CMK (cell line): ENCODE data around the gene PDCD7.
A peak's percentile ranks its signal among the peaks of the same experiment; 100 is the strongest.
"Not testable (repeated sequence)": the region's sequence is repeated elsewhere in the genome, so short reads cannot be mapped to it uniquely, and the experiment has no call there.

Source experiments
- DNase-seq: peaks from one replicate; pipeline ENCODE4 v3.0.0-alpha.2; 2010; ENCODE audit warnings: low read depth

The PDCD7 gene, protein sequence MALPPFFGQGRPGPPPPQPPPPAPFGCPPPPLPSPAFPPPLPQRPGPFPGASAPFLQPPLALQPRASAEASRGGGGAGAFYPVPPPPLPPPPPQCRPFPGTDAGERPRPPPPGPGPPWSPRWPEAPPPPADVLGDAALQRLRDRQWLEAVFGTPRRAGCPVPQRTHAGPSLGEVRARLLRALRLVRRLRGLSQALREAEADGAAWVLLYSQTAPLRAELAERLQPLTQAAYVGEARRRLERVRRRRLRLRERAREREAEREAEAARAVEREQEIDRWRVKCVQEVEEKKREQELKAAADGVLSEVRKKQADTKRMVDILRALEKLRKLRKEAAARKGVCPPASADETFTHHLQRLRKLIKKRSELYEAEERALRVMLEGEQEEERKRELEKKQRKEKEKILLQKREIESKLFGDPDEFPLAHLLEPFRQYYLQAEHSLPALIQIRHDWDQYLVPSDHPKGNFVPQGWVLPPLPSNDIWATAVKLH

DNA sequence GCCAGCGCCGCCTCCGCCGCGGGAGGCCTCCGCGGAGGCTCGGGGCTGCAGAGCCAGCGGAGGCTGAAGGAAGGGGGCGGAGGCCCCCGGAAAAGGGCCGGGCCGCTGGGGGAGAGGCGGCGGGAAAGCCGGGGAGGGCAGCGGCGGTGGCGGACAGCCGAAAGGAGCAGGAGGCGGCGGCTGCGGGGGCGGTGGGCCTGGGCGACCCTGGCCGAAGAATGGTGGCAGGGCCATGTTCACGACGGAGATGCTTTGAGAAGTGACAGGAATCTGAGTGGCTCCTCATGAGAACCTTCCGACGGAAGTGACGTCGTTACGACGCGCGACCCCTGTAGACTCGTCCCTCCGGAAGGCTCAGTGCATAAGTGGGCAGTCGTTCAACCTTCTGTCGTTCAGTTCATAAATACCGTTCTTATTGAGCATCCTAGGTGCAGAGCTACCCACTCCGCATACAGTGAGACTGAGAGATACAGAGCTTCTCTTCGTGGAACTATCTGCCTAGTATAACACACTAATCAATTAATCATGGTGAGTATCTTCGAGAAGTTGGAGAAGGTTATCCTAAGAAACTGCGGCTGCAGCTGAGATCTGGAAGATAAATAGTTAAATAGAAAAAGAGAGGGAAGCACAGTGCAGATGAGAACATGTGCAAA, at the start of gene PDCD7:
TSS of gene PDCD7 (minus strand) at position 261 of the 653 bp plus-strand sequence. CDS start at position 234, 27 bp downstream.
- DNase-seq = peak; percentile 64

DNA sequence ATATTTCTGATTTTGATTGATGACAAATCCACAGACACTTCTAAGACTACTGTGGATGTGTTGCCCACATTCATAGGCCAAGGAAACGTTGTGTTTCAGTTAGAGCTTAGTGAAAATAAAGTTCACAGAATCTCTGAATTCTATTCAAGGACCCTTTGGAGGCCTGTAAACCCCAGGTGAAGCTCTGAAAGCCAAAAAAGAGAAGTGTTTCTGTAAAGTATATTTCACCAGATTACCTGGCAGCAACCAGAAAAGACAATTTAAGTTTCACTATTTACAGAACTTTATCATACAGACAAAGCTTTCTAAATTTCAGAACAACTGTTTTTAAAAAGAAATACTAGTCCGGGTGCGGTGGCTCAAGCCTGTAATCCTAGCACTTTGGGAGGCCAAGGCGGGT, 48.9 kb upstream of the PDCD7 start:
- DNase-seq = no peak

DNA sequence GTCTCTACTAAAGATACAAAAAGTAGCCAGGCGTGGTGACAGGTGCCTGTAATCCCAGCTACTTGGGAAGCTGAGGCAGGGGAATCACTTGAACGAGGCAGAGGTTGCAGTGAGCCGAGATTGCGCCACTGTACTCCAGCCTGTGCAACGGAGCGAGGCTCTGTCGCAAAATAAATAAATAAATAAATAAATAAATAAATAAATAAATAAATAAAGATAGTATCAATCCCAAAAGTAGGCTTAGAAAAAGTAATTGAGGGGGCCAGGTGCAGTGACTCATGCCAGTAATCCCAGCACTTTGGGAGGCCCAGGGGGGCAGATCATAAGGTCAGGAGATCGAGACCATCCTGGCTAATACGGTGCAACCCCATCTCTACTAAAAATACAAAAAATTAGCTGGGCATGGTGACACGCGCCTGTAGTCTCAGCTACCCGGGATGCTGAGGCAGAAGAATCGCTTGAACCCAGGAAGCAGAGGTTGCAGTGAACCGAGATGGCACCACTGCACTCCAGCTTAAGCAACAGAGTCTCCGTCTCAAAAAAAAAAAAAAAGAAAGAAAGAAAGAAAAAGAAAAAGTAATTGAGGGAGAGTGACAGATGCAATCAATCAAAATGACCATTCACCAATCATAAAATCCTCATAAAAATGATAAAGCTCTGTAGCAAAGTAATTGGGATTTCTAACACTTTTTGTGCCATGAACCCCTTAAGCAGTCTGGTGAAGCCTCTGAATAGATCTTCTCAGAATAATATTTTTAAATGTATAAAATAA, 48.2 kb upstream of the PDCD7 start:
- DNase-seq = not testable (repeated sequence)

DNA sequence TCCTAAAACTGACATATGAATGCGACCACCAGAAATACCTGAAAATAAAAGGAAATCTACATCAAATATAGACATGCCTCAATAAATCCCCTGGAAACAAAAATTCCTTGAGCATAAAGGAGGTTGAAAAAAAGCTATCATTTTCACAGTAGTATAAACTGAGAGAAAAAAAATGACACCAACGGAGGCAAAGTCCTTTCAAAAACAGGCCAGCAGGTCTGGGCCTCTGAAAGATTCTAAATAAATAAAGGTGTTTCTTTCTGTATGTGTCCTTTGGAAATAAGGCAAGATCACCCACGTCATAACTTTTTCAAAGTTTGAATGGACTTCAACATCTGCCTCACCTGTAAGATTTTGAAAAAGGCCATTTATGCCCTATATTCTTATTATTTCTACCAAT, 46.6 kb upstream of the PDCD7 start:
- DNase-seq = no peak

DNA sequence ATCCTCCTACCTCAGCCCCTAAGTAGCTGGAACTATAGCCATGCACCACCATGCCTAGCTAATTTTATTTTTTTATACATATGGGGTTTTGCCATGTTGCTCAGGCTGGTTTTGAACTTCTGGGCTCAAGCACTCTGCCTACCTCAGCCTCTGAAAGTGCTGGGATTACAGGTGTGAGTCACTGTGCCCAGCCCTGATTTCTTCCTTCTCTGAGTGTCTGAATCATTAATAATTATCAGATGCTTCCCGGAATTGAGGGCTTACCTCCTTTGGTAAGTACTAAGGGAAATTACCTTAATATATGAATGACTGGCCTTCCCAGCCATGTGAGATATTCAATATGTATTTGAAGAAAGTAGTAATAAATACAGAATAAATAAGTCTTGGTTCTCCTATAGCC, 44.3 kb upstream of the PDCD7 start:
- DNase-seq = no peak

DNA sequence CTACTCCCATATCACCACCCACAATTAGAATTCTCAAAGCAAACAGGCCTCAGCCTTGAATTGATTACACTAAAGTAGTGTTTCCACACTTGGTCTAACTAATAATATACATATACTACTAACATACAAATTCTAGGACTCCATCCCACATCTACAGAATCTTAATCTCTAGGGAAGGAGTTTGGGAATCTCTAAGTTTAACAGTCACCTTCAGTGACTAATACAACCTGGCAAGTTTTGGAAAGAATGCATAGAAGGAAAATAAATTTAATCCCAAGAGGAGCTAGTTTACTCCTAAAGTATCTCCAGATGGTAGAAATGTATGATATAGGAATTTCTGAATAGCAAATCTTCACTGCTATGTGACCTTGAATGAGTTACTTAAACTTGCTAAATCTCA, 42.4 kb upstream of the PDCD7 start:
- no peak for DNase-seq

DNA sequence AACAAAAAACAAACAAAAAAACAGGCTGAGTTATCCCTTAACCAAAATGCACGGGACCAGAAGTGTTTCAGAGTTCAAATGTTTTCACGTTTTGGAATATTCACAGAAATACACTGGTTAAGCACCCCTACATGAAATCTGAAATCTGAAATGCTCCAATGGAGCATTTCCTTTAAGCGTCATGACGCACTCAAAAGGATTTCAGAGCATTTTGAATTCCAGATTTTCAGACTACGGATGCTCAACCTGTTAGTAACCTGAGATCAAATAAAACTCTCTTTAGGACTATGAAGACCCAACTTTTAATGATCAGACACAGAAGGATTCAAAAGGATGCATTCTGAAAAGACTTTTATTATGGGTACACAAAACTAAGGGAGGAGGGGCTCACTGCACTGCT, 41.9 kb upstream of the PDCD7 start:
- DNase-seq = no peak

DNA sequence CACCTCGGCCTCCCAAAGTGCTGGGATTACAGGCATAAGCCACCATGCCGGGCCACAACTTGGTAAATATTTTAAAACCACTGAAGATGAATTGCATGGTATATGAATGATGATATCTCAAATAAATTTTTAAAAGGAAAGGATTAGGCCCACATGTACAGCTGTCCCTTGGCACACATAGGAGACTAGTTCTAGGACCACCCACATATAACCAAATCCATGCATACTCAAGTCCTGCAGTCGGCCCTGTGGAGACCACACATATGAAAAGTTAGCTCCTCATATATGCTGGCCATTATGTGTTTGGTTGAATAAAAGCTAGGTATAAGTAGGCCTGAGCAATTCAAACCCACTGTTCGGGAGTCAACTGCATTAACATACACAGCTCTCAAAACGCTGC, 40.9 kb upstream of the PDCD7 start:
- no peak for DNase-seq

DNA sequence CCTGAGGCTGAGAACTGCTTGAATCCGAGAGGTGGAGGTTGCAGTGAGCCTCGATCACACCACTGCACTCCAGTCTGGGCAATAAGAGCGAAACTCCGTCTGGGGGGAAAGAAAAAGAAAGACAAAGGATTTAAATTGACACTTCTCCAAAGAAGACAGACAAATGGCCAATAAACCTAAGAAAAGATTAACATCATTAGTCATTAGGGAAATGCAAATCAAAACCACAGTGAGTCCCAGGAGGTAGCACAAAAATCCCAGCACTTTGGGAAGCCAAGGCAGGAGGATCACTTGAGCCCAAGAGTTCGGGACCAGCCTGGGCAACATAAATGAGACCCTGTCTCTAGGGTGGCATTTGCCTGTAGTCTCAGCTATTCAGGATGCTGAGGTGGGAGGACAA, 38.9 kb upstream of the PDCD7 start:
- no peak for DNase-seq

DNA sequence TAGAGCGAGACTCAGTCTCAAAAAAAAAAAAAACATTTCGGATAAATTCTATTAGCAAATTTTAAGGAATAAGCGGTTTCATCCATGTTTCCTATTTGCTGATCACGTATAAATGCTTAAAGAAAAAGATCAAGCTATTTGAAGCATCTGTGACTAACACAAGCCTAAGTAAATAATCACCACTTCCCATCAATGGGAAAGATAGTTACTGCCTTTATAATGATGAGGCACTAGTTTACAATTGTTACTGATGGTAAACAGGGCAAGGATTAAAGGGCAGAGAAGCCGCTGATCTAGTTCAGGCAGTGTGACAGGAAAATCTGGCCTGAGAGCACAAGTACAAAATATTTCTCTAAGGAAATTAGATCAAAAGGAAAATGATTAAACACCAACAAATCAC, 37.8 kb upstream of the PDCD7 start:
- no peak for DNase-seq

DNA sequence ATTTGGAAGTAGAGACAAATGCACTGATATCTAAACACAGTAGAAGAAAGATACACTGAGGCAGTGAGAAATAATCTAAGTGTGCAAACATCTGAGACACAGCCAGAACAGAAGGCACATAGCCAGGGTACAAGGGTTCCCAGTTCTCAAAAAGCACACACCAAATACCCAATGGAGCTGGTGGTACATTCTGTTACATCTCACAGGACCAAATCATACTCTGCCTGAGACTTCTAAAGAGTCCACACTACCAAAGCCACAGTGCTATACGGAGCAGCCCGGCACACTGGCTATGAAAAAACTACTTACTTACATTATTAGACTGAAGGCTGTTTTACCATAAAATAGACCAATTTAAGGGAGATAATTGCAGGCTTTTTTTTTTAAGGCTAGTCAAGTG, 32.3 kb upstream of the PDCD7 start:
- no peak for DNase-seq

DNA sequence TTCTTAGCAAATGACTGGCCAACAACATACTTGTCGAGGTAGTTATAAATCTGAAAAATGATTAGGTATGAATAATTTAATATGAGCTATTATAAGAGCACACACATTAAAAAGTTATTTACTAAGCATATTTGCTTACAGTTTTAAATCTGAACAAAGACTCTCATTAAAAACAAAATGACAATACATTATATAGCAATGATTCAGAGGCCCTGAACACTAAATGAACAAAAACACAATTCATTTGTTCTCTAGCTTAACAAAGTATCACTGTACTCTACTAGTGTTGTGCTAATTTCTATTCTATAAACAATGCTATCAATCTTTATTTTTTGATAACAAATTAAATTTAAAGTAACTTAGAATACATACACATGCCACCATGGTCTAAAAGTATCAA, 30.5 kb upstream of the PDCD7 start:
- no peak for DNase-seq

DNA sequence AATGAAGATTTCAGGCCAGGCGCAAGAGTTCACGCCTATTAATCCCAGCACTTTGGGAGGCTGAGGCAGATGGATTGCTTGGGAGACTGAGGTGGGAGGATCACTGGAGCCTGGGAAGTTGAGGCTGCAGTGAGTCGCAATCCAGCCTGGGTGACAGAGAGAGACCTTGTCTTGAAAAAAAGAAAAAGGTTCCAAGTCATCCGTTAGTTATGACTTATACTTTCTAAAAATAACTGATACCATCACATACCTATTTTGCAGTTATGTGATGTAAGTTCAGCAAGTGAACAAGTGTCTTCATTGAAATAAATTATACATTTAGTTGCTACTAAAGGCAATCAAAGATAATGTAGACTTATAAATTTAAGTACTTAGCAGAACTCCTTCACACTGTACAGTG, 29.4 kb upstream of the PDCD7 start:
- no peak for DNase-seq

DNA sequence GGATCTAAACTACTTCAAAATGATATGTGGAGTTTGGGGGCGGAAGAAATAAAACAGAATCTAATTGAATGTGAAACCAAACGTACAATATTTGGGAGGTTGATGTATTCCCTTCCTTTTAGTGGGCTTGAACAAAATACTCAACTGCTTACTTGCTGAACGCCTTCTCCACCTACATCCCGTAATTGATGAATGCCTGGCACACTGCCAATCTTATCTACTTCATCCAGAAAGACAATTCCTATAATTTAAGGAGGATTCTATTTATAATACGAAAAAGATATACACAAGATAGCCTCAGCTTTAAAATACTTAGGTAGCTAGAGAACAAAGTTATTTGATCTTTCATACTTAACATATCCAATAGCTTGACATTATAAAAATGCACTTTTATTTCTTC, 23.1 kb upstream of the PDCD7 start:
- DNase-seq = no peak

DNA sequence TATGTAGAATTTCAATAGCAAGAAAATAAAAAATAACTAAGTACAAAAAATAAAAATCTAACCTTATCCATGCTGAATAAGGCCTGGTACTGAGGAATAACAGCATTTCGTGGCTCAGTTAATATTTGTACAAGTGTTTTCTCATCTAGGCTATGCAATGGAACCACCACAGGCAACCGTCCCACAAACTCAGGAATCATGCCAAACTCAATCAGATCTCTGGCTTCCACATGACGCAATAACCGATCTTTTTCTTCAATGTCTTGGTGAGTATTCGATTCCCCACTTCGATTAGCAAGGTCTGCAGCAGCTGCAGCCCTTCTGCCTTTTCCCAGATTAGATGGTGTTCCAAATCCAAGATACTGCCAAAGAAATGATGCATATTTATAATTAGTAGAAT, 21.1 kb upstream of the PDCD7 start:
- no peak for DNase-seq

DNA sequence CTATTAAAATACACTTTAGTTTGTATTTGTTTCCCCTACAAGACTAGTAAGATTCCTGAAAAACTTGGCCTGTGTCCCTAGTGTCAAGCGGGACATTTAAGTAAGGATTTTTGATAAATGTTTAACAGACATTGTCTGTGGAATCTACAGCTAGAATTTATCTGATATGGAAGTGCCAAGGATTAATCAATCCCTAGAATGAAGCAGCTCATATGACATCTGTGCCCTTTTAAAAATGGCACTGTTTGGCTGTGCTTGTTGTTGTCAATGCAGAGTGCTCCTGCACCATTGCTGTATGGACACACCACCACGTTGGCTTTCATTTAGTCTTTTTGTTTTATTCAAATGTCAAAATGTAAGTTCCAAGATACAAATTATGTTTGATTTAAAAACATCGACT, 14.3 kb upstream of the PDCD7 start:
- no peak for DNase-seq

DNA sequence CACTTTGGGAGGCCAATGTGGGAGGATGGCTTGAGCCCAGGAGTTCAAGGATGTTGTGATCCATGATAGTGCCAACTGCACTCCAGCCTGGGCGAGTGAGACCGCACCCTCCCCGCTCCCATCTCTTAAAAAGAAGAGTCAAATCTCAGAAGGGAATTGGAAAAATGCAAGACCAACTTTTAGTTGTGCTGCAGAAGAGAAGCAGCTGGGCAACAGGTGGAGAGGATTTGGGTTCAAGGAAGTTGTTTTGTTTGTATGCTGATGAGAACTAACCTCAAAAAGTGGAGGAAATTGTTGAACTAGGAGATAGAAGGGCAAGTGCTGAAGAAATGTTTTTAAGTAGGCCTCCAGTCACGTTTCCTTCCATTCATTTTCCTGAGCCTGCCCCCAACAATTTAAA, 12.8 kb upstream of the PDCD7 start:
- DNase-seq = no peak

DNA sequence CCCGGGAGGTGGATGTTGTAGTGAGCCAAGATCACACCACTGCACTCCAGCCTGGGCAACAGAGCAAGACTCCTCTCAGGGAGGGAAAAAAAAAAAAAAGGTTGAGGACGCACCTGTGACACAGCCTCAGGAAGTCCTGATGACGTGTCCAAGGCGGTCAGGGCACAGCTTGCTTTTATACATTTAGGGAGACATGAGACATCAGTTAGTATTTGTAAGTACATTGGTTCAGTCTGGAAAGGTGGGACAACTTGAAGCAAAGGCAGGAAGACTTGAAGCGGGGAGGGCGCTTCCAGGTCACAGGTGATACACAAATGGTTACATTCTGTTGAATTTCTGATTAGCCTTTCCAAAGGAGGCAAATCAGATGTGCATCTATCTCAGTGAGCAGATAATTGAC, 5.0 kb upstream of the PDCD7 start:
- not testable (repeated sequence) for DNase-seq

DNA sequence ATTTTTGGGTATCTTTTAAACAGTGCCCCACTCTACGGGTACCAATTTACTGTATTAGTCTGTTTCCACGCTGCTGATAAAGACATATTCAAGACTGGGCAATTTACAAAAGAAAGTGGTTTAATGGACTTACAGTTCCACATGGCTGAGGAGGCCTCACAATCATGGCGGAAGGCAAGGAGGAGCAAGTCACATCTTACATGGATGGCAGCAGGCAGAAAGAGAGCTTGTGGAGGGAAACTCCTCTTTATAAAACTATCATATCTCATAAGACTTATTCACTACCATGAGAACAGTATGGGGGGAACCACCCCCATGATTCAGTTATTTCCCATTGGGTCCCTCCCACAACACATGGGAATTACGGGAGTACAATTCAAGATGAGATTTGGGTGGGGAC, 4.3 kb upstream of the PDCD7 start:
- DNase-seq = not testable (repeated sequence)

DNA sequence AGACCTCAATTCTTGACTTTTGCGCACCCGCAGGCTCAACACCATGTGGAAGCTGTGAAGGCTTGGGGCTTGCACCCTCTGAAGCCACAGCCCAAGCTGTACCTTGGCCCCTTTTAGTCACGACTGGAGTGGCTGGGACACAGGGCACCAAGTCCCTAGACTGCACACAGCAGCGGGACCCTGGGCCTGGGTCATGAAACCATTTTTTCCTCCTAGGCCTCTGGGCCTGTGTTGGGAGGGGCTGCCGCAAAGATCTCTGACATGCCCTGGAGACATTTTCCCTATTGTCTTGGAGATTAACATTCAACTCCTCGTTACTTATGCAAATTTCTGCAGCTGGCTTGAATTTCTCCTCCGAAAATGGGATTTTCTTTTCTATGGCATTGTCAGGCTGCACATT, 3.5 kb upstream of the PDCD7 start:
- not testable (repeated sequence) for DNase-seq

DNA sequence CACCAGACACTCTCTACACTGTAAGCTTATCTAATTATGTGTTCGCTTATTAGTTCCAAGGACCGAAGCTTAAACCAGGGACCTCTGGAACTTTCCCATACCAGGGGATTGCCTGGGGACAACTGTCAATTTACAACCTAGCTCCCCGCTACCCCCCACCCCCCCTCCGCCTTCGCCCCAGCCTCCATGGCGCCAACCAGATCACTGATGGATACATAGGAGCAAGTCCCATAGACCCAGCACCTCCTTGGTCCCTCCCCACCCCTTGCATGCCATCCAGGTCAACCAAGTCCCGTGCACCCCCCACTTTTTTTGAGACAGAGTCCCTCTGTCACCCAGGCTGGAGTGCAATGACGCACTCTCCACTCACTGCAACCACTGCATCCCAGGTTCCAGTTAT, 930 bp upstream of the PDCD7 start:
- DNase-seq = no peak

DNA sequence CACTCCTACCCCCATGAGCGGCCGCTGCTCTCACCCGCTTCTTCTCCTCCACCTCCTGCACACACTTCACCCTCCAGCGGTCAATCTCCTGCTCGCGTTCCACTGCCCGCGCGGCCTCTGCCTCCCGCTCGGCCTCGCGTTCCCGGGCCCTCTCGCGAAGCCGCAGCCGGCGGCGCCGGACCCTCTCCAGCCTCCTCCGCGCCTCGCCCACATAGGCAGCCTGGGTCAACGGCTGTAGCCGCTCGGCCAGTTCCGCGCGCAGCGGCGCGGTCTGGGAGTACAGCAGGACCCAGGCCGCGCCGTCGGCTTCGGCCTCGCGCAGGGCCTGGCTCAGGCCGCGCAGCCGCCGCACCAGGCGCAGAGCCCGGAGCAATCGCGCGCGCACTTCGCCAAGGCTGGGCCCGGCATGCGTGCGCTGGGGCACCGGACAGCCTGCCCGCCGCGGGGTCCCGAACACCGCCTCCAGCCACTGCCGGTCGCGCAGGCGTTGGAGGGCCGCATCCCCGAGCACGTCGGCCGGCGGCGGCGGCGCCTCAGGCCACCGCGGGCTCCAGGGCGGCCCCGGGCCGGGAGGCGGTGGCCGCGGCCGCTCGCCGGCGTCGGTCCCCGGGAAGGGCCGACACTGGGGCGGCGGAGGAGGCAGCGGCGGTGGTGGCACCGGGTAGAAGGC, 595 bp downstream of the PDCD7 start:
- peak; percentile 14 for DNase-seq
